NB4 (cell line): ENCODE measurements around the gene RAB23.

Experiments
- CTCF ChIP-seq: IDR thresholded peaks from one replicate; pipeline ENCODE4 v1.5.1; 2012; ENCODE audit warnings: low read depth, low read length
- POLR2A ChIP-seq: IDR thresholded peaks from 2 replicates; pipeline ENCODE4 v1.6.1; 2011; ENCODE audit warnings: mild to moderate bottlenecking; ENCODE audit not compliant: insufficient read length; ENCODE audit errors: extremely low read depth

DNA sequence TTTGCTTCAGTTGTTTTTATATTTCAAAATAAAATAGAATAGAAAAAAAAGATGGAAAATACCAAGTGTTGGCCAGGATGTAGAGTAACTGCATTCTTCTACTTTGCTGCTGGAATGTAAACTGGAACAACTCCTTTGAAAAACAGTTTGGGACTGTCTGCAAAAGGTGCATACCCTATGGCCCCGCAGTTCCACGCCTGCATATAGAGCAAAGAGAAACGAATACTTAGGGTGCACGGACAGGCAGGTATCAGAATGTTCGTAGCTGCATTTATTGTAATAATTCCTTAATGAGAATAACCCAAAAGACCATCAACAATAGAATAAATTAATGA is 603 bp upstream of the RAB23 start:
- TF ChIP-seq CTCF (no peak), POLR2A (no peak)
